SK-N-SH (cell line): ENCODE measurements around the gene SLC8A1. TPM values are rescaled to one million over a fixed set of nuclear protein-coding genes. Genes with fewer than 3 reads are reported as not detected.

Experiments used
- CTCF ChIA-PET: fragments of 300-600, 350-600 bp; formaldehyde crosslinking; extraction: SDS; loops from one replicate; lab custom pipeline; 2021; lab: Yijun Ruan, JAX
- POLR2A ChIA-PET: fragments of 350-600 bp; sonication (Branson Sonifier 250); formaldehyde crosslinking; extraction: SDS; loops from one replicate; lab custom pipeline; 2020; ENCODE audit warnings: antibody characterized with exemption, inconsistent platforms; lab: Yijun Ruan, JAX
- DNase-seq: peaks from one replicate; pipeline ENCODE4 v3.0.0; 2012
- H2AFZ ChIP-seq: fragments of 200-600 bp; sonication (generic); 2 replicates; pipeline ENCODE4 v1.8.1; 2016; ENCODE audit warnings: antibody characterized with exemption, mild to moderate bottlenecking, low read depth
- H3F3A ChIP-seq: fragments of 200-600 bp; sonication (generic); replicated peaks from 2 replicates; pipeline ENCODE3; 2016; ENCODE audit warnings: antibody characterized with exemption, mild to moderate bottlenecking; ENCODE audit not compliant: insufficient read depth
- H3K27ac ChIP-seq, 2 experiments: fragments of 200-500 bp in 1 of 2; fragments of 200-600 bp in 1 of 2; sonication (Bioruptor generic) in 1 of 2; sonication (generic), shearing (Covaris generic) in 1 of 2; 2 replicates each; pipeline versions ENCODE4 v1.5.1 to v1.6.1; 2014 to 2016; ENCODE audit warnings: low read depth in 2 of 2, inconsistent platforms in 1 of 2, low read length in 1 of 2, mild to moderate bottlenecking in 1 of 2, mixed read lengths in 1 of 2
- H3K27me3 ChIP-seq: fragments of 200-600 bp; sonication (generic), shearing (Covaris generic); 2 replicates; pipeline ENCODE4 v1.6.1; 2016; ENCODE audit warnings: mixed run types; ENCODE audit not compliant: insufficient read depth
- H3K36me3 ChIP-seq, 2 experiments: fragments of 200-500 bp in 1 of 2; fragments of 200-600 bp in 1 of 2; sonication (Bioruptor generic) in 1 of 2; sonication (generic) in 1 of 2; replicated peaks in 1 of 2; 2 replicates each; pipeline versions ENCODE3 to v1.5.1; 2014 to 2016; ENCODE audit warnings: low read length in 1 of 2, mild to moderate bottlenecking in 1 of 2; ENCODE audit not compliant: insufficient read depth in 2 of 2, control insufficient read depth in 1 of 2
- H3K4me1 ChIP-seq, 2 experiments: fragments of 200-500 bp in 1 of 2; fragments of 200-600 bp in 1 of 2; sonication (Bioruptor generic) in 1 of 2; sonication (generic), shearing (Covaris generic) in 1 of 2; 2 replicates each; pipeline versions ENCODE4 v1.5.1 to v1.6.1; 2014 to 2016; ENCODE audit warnings: low read depth in 1 of 2, low read length in 1 of 2, mixed run types in 1 of 2; ENCODE audit not compliant: insufficient read depth in 2 of 2, control insufficient read depth in 1 of 2
- H3K4me2 ChIP-seq: fragments of 200-600 bp; sonication (generic), shearing (Covaris generic); 2 replicates; pipeline ENCODE4 v1.6.1; 2017; ENCODE audit warnings: mixed run types
- H3K4me3 ChIP-seq, 2 experiments: fragments of 200-500 bp in 1 of 2; fragments of 200-600 bp in 1 of 2; sonication (Bioruptor generic) in 1 of 2; sonication (generic), shearing (Covaris generic) in 1 of 2; 2 replicates each; pipeline versions ENCODE4 v1.5.1 to v1.8.1; 2014 to 2016; ENCODE audit warnings: low read depth in 2 of 2, inconsistent platforms in 1 of 2, low read length in 1 of 2, mild to moderate bottlenecking in 1 of 2, mixed read lengths in 1 of 2, moderate library complexity in 1 of 2
- H3K79me2 ChIP-seq: fragments of 200-600 bp; sonication (generic); 2 replicates; pipeline ENCODE4 v1.8.1; 2017; ENCODE audit warnings: mild to moderate bottlenecking; ENCODE audit not compliant: insufficient read depth
- H3K9ac ChIP-seq: fragments of 200-600 bp; sonication (generic); 2 replicates; pipeline ENCODE4 v1.6.1; 2017; ENCODE audit warnings: mixed run types
- H3K9me2 ChIP-seq: fragments of 200-600 bp; sonication (generic); 2 replicates; pipeline ENCODE4 v1.6.1; 2017; ENCODE audit warnings: mixed run types
- H3K9me3 ChIP-seq: fragments of 200-600 bp; sonication (generic); 2 replicates; pipeline ENCODE4 v1.6.1; 2017; ENCODE audit warnings: mixed run types, mild to moderate bottlenecking, moderate library complexity
- H4K20me1 ChIP-seq: fragments of 200-600 bp; sonication (generic); 2 replicates; pipeline ENCODE4 v1.6.1; 2017; ENCODE audit warnings: mild to moderate bottlenecking, mixed run types; ENCODE audit not compliant: insufficient read depth
- CHD2 ChIP-seq: fragments of 150-350 bp; IDR thresholded peaks from 2 replicates; pipeline ENCODE4 v1.6.1; 2018; ENCODE audit warnings: low read length; ENCODE audit not compliant: partially characterized antibody
- CTCF ChIP-seq: fragments of 200-600 bp; sonication (generic); IDR thresholded peaks from 2 replicates; pipeline ENCODE4 v1.6.1; 2017; ENCODE audit warnings: antibody characterized with exemption, mild to moderate bottlenecking, moderate library complexity
- EP300 ChIP-seq, 2 experiments: IDR thresholded peaks; 2 replicates each; pipeline versions ENCODE4 v1.4.0 to v1.6.1; 2012; ENCODE audit warnings: borderline replicate concordance in 1 of 2, low read depth in 1 of 2, low read length in 1 of 2
- FOSL2 ChIP-seq: IDR thresholded peaks from 2 replicates; pipeline ENCODE4 v1.4.0; 2012; ENCODE audit warnings: low read depth, mild to moderate bottlenecking, moderate library complexity, borderline replicate concordance
- JUND ChIP-seq: IDR thresholded peaks from 2 replicates; pipeline ENCODE4 v1.4.0; 2012
- MAX ChIP-seq: IDR thresholded peaks from 2 replicates; pipeline ENCODE4 v1.4.0; 2012; ENCODE audit warnings: low read depth
- MXI1 ChIP-seq: IDR thresholded peaks from 2 replicates; pipeline ENCODE4 v1.6.1; 2012; ENCODE audit warnings: mild to moderate bottlenecking, low read depth, low read length, improper control_type of control experiment
- NFIC ChIP-seq: IDR thresholded peaks from 2 replicates; pipeline ENCODE4 v1.4.0; 2012; ENCODE audit warnings: borderline replicate concordance
- NRF1 ChIP-seq: IDR thresholded peaks from 2 replicates; pipeline ENCODE4 v1.6.1; 2012; ENCODE audit warnings: low read depth, mild to moderate bottlenecking, low read length
- PBX3 ChIP-seq: IDR thresholded peaks from 2 replicates; pipeline ENCODE4; 2012
- RFX5 ChIP-seq: IDR thresholded peaks from 2 replicates; pipeline ENCODE4 v1.6.1; 2012; ENCODE audit warnings: mild to moderate bottlenecking, improper control_type of control experiment, low read length
- RXRA ChIP-seq: IDR thresholded peaks from 2 replicates; pipeline ENCODE4 v1.4.0; 2012; ENCODE audit warnings: low read depth, mild to moderate bottlenecking, borderline replicate concordance
- SIN3A ChIP-seq: IDR thresholded peaks from 2 replicates; pipeline ENCODE4 v1.6.1; 2012; ENCODE audit warnings: low read depth, mild to moderate bottlenecking, low read length, moderate library complexity, borderline replicate concordance
- TAF1 ChIP-seq: IDR thresholded peaks from 2 replicates; pipeline ENCODE4 v1.6.1; 2012; ENCODE audit warnings: low read depth, mild to moderate bottlenecking, low read length, moderate library complexity, borderline replicate concordance
- TCF12 ChIP-seq: IDR thresholded peaks from 2 replicates; pipeline ENCODE4 v1.4.0; 2012
- TEAD4 ChIP-seq: IDR thresholded peaks from 2 replicates; pipeline ENCODE4 v1.4.0; 2012; ENCODE audit warnings: mild to moderate bottlenecking, borderline replicate concordance; ENCODE audit not compliant: insufficient read depth
- USF1 ChIP-seq: IDR thresholded peaks from 2 replicates; pipeline ENCODE4 v1.4.0; 2012; ENCODE audit warnings: low read depth, borderline replicate concordance
- USF2 ChIP-seq: fragments of 150-350 bp; IDR thresholded peaks from 2 replicates; pipeline ENCODE4 v1.6.1; 2017; ENCODE audit warnings: antibody characterized with exemption, low read length, low read depth, borderline replicate concordance
- YY1 ChIP-seq: IDR thresholded peaks from 2 replicates; pipeline ENCODE4 v1.4.0; 2012; ENCODE audit warnings: low read depth, mild to moderate bottlenecking
- ZBTB33 ChIP-seq: IDR thresholded peaks from 2 replicates; pipeline ENCODE4 v1.4.0; 2012; ENCODE audit warnings: low read depth, borderline replicate concordance
- WGBS: methylation state at CpG from one replicate; pipeline ENCODE4 v1.1.6; 2017; ENCODE audit warnings: low lambda C conversion rate; 5-methylcytosine and 5-hydroxymethylcytosine counted together
- polyA plus RNA-seq, 3 experiments: library from polyadenylated mRNA; depleted of rRNA; stranded (reverse); fragments of >200 nt; gene quantifications; 2 replicates each; pipeline ENCODE4 v1.2.3, GENCODE V29; 2012

Gene SLC8A1
- polyA plus RNA-seq, 1 of the 3 experiments (the other 2 are of a cell fraction), result 3.2 TPM

GRCh38 chr2:40096360-40096759 is 355.5 kb downstream of the SLC8A1 start:
- peak; percentile 45; the same call in 1 of the 2 replicates for TF ChIP-seq MAX
- peak; percentile 66 for TF ChIP-seq FOSL2
- TF ChIP-seq YY1, result peak; percentile 55; the same call in 1 of the 2 replicates
- peak; percentile 11; the same call in 1 of the 2 replicates for TF ChIP-seq TEAD4
- TF ChIP-seq EP300 (IDR thresholded peaks at IDR 0.05; ENCODE audit: borderline replicate concordance in 1 of 2, low read depth in 1 of 2, low read length in 1 of 2), result peak in 1 of 2 experiments; percentile 56; a peak in 1 of 4 replicates
- TF ChIP-seq TCF12, result peak; percentile 60; the same call in 1 of the 2 replicates
- no peak for TF ChIP-seq CHD2
- TF ChIP-seq NFIC, result peak; percentile 79
- TF ChIP-seq USF2, result no peak
- TF ChIP-seq JUND, result peak; percentile 77
- no peak for TF ChIP-seq SIN3A
- TF ChIP-seq CTCF, result no peak
- no peak for TF ChIP-seq TAF1
- TF ChIP-seq RXRA, result no peak
- CTCF ChIA-PET, result no interaction called here
- POLR2A ChIA-PET, result no interaction called here
- no peak overlapping the region for H3K4me2 ChIP-seq
- peak overlapping the region; percentile 14; the same call in 1 of the 2 replicates for H2AFZ ChIP-seq
- H3K9ac ChIP-seq, result no peak overlapping the region
- H3K9me2 ChIP-seq, result no peaks in the 10 kb centered on the region
- peaks cover 45% of the 10 kb centered on the region for H3F3A ChIP-seq
- H3K27ac ChIP-seq, result peak overlapping the region; percentile 16 to 68; a peak in 3 of 4 replicates
- H3K36me3 ChIP-seq, result no peaks in the 10 kb centered on the region
- H3K4me1 ChIP-seq, result peaks cover 4 to 47% of the 10 kb centered on the region in 2 experiments
- no peak for DNase-seq
- H3K27me3 ChIP-seq, result no peaks in the 10 kb centered on the region
- H3K4me3 ChIP-seq, result no peak overlapping the region
- H4K20me1 ChIP-seq, result no peaks in the 10 kb centered on the region
- H3K79me2 ChIP-seq, result no peaks in the 10 kb centered on the region
- no peaks in the 10 kb centered on the region for H3K9me3 ChIP-seq

GRCh38 chr2:40095000-40095399 is 356.9 kb downstream of the SLC8A1 start:
- H3K4me1 ChIP-seq, result peaks cover 0 to 36% of the 10 kb centered on the region in 2 experiments; a peak in 3 of 4 replicates
- POLR2A ChIA-PET, result no interaction called here
- peaks cover 36% of the 10 kb centered on the region for H3F3A ChIP-seq
- no peaks in the 10 kb centered on the region for H3K9me2 ChIP-seq
- H3K27me3 ChIP-seq, result no peaks in the 10 kb centered on the region
- CTCF ChIA-PET, result interaction anchor here (0.9 kb wide), 1 partner anchor 19 kb away, joined by 3 read pairs; no protein-coding TSS in a partner anchor
- TF ChIP-seq TCF12, result peak; percentile 60; the same call in 1 of the 2 replicates
- TF ChIP-seq MXI1, result no peak
- no peak for TF ChIP-seq USF1
- peak; percentile 61; the same call in 1 of the 2 replicates for TF ChIP-seq FOSL2
- TF ChIP-seq RFX5, result no peak
- TF ChIP-seq NRF1, result no peak
- peak; percentile 95 for TF ChIP-seq NFIC
- TF ChIP-seq ZBTB33, result no peak
- TF ChIP-seq PBX3, result peak; percentile 50; the same call in 1 of the 2 replicates
- TF ChIP-seq JUND, result peak; percentile 57
- H3K9ac ChIP-seq, result no peak overlapping the region
- H3K4me3 ChIP-seq, result no peak overlapping the region
- H3K79me2 ChIP-seq, result no peaks in the 10 kb centered on the region
- no peaks in the 10 kb centered on the region for H3K9me3 ChIP-seq
- DNase-seq, result no peak
- H2AFZ ChIP-seq, result peak overlapping the region; percentile 3; the same call in 1 of the 2 replicates
- peak overlapping the region; percentile 28; the same call in 1 of the 2 replicates for H3K4me2 ChIP-seq
- no peaks in the 10 kb centered on the region for H4K20me1 ChIP-seq
- WGBS, result 33% methylated on average over 3 of the region's 3 CpGs
- no peaks in the 10 kb centered on the region for H3K36me3 ChIP-seq
- peak overlapping the region; percentile 62 to 68; a peak in 3 of 4 replicates for H3K27ac ChIP-seq
